DOHH2 (cell line): ENCODE measurements around the gene SLC7A7.
A peak's percentile ranks its signal among the peaks of the same experiment; 100 is the strongest.

ENCODE experiments used
- H3F3A ChIP-seq: fragments of 200-600 bp; sonication (generic), shearing (Covaris generic); 2 replicates; pipeline ENCODE4 v1.6.0; 2016; ENCODE audit warnings: antibody characterized with exemption, mild to moderate bottlenecking; ENCODE audit not compliant: control insufficient read depth, insufficient read depth
- H3K27ac ChIP-seq: fragments of 200-600 bp; sonication (generic); 2 replicates; pipeline ENCODE4 v1.5.1; 2014; ENCODE audit warnings: low read depth, mild to moderate bottlenecking, low read length, moderate library complexity
- H3K27me3 ChIP-seq: fragments of 200-600 bp; sonication (generic); 2 replicates; pipeline ENCODE4 v1.6.1; 2014; ENCODE audit warnings: mild to moderate bottlenecking, low read length, mixed read lengths; ENCODE audit not compliant: control insufficient read depth
- H3K36me3 ChIP-seq: fragments of 200-600 bp; sonication (generic); 2 replicates; pipeline ENCODE4 v1.6.1; 2014; ENCODE audit warnings: mild to moderate bottlenecking, low read length, moderate library complexity, mixed read lengths; ENCODE audit not compliant: control insufficient read depth
- H3K4me1 ChIP-seq: fragments of 200-600 bp; sonication (generic); 2 replicates; pipeline ENCODE4 v1.6.1; 2014; ENCODE audit warnings: mild to moderate bottlenecking, low read length, mixed read lengths; ENCODE audit not compliant: control insufficient read depth
- H3K4me2 ChIP-seq: fragments of 200-600 bp; sonication (generic); 2 replicates; pipeline ENCODE4 v1.6.0; 2014; ENCODE audit warnings: mild to moderate bottlenecking, low read length, moderate library complexity
- H3K4me3 ChIP-seq: fragments of 200-600 bp; sonication (generic); 2 replicates; pipeline ENCODE4 v1.5.1; 2014; ENCODE audit warnings: mild to moderate bottlenecking, low read length, mixed read lengths
- H3K79me2 ChIP-seq: fragments of 200-600 bp; sonication (generic); 2 replicates; pipeline ENCODE4 v1.6.1; 2014; ENCODE audit warnings: mild to moderate bottlenecking, low read length, mixed read lengths; ENCODE audit not compliant: control insufficient read depth
- H3K9me2 ChIP-seq: fragments of 200-600 bp; sonication (generic); replicated peaks from 2 replicates; pipeline ENCODE4 v1.6.1; 2014; ENCODE audit warnings: mild to moderate bottlenecking, low read length, mixed read lengths; ENCODE audit not compliant: control insufficient read depth
- H3K9me3 ChIP-seq: fragments of 200-600 bp; sonication (generic); 2 replicates; pipeline ENCODE4 v1.6.1; 2014; ENCODE audit warnings: antibody characterized with exemption, low read length, mixed read lengths; ENCODE audit not compliant: control insufficient read depth, insufficient read depth
- H4K20me1 ChIP-seq: fragments of 200-600 bp; sonication (generic); 2 replicates; pipeline ENCODE4 v1.6.0; 2014; ENCODE audit warnings: low read depth, mild to moderate bottlenecking, antibody characterized with exemption, low read length, moderate library complexity; ENCODE audit not compliant: control insufficient read depth, insufficient read depth
- EZH2phosphoT487 ChIP-seq: fragments of 200-600 bp; sonication (generic); IDR thresholded peaks from 2 replicates; pipeline ENCODE4 v1.6.1; 2017; ENCODE audit warnings: borderline replicate concordance, mild to moderate bottlenecking, antibody characterized with exemption, low read length, moderate library complexity, mixed read lengths
- TF ChIP-seq, protein P1 (sequence below): fragments of 200-600 bp; sonication (generic); IDR thresholded peaks from one replicate; pipeline ENCODE4 v1.5.1; 2014; ENCODE audit warnings: antibody characterized with exemption, mild to moderate bottlenecking, low read depth, low read length; ENCODE audit not compliant: poor library complexity, severe bottlenecking

Gene SLC7A7

DNA sequence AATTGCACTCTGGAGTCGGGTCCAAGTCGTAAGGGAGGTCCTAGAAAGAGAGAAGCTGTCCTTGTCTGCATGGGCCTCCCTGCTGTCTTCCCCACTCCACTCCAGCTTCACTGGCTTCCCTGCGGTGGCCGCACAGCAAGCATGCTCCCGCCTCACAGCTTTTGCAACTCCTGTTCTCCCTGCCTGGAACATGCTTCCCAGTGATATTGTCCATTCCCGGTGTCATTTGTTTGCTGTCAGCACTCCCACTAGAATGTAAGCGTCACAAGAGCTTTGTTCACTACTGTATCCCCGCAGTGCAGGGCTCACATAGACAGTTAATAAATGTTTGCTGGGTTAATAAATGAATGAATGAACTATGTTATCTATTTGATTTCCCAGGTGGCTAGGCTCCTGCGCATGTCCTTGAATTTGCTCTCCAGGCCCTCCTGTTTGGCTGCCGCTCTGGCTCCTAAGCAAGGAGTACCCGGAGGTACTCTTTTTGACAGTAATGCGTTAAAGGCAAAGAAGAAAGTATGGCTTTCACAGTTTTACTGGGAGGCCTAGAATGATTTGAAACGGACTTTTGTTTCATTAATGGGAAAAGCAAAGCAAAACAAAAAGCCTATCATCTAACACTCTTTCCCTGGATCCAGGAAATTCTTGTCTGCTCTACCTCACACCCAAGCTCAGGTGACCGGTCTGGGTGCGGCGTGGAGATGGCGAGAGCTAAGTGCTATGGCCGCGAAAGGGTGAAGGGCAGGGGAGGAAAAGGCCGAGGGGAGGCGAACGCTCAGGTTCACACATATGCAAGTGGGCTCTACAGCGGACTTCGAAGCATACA lies 6.2 kb upstream of the SLC7A7 start:
- TF ChIP-seq EZH2phosphoT487: no peak
- TF ChIP-seq, protein P1, sequence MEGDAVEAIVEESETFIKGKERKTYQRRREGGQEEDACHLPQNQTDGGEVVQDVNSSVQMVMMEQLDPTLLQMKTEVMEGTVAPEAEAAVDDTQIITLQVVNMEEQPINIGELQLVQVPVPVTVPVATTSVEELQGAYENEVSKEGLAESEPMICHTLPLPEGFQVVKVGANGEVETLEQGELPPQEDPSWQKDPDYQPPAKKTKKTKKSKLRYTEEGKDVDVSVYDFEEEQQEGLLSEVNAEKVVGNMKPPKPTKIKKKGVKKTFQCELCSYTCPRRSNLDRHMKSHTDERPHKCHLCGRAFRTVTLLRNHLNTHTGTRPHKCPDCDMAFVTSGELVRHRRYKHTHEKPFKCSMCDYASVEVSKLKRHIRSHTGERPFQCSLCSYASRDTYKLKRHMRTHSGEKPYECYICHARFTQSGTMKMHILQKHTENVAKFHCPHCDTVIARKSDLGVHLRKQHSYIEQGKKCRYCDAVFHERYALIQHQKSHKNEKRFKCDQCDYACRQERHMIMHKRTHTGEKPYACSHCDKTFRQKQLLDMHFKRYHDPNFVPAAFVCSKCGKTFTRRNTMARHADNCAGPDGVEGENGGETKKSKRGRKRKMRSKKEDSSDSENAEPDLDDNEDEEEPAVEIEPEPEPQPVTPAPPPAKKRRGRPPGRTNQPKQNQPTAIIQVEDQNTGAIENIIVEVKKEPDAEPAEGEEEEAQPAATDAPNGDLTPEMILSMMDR: no peak
- Histone ChIP-seq H3K27ac (no peak overlapping the region), H3F3A (peaks cover 33% of the 10 kb centered on the region), H3K79me2 (0 out of 2 replicates have a peak, but pooled peaks cover 3% of the 10 kb centered on the region), H3K4me3 (no peak overlapping the region), H3K27me3 (no peaks in the 10 kb centered on the region), H3K4me2 (no peak overlapping the region), H3K9me3 (no peaks in the 10 kb centered on the region), H3K4me1 (peaks cover 86% of the 10 kb centered on the region), H3K9me2 (no peaks in the 10 kb centered on the region), H4K20me1 (no peaks in the 10 kb centered on the region), H3K36me3 (no peaks in the 10 kb centered on the region)

DNA sequence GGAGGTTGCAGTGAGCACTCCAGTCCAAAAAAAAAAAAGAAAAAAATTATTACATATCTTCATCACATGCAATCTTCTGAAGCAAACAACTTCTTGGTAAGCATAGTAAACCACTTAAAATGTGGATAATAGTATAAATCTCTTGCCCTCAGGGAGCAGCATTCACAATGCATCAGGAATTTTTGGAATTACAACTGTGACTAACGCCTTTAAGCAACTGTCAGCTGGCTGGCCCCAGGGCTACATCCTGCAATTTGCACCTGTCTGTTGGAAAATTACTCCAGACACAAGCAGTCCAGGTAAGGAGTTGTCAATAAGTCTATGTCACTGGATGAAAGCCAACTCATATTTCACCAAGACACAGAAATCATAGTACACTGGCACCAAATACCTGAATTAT lies 5.5 kb upstream of the SLC7A7 start:
- Histone ChIP-seq H3K4me2 (no peak overlapping the region), H3K9me3 (no peaks in the 10 kb centered on the region), H3K27me3 (no peaks in the 10 kb centered on the region), H3K36me3 (no peaks in the 10 kb centered on the region), H3K4me1 (peaks cover 92% of the 10 kb centered on the region), H4K20me1 (no peaks in the 10 kb centered on the region), H3K79me2 (peaks cover 6% of the 10 kb centered on the region), H3K27ac (no peak overlapping the region), H3F3A (peaks cover 36% of the 10 kb centered on the region), H3K4me3 (no peak overlapping the region), H3K9me2 (no peaks in the 10 kb centered on the region)
- TF ChIP-seq, protein P1: no peak

DNA sequence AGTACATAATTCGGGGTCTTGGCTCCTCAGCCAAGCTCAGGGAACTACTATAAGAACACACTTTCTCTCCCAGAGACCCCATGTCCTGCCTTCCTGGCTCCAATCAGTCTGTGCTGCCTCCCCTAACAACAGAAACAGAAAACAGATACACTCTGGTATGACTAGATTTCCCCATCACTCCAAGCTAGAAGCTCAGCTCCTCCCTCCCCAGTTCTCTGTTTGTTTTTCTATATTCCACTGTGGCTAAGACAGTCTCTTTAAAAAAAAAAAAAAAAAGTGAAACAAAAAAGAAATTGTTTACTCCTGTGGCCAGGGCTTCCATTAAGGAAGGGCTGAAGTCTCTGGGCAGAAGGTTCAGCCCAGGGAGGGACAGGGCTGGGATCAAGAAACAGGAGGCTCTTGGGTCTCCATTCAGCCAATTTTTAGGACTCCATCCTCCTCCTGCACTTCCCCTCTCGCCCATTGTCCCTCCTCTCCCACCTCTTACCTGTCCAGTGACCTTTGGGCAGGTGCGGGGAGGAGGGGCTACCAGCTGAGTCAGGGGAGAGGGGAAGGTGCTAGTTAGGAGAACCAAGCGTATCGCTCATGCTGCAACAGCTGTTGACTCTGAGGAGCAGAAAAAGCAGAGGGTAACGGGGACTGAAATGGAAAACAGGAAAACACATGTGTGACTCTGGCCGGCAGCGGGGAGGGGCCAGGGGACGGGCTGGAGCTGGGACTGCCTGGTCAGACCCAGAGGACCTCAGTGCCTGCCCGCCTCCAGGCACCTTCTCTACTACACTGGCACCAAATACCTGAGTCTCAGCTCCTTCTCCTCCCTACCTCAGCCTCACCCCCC lies 4.1 kb upstream of the SLC7A7 start:
- Histone ChIP-seq H4K20me1 (no peaks in the 10 kb centered on the region), H3K79me2 (peaks cover 19% of the 10 kb centered on the region), H3K36me3 (peaks cover 11% of the 10 kb centered on the region), H3K27me3 (no peaks in the 10 kb centered on the region), H3K27ac (peak overlapping the region; percentile 66), H3F3A (peaks cover 36% of the 10 kb centered on the region), H3K4me2 (peak overlapping the region; percentile 81), H3K9me3 (no peaks in the 10 kb centered on the region), H3K4me3 (peak overlapping the region; percentile 67), H3K9me2 (no peaks in the 10 kb centered on the region), H3K4me1 (peaks cover 92% of the 10 kb centered on the region)
- TF ChIP-seq, protein P1: no peak
- TF ChIP-seq EZH2phosphoT487: no peak
